AG04450 (cell line): ENCODE measurements around the gene TBP. TPM values are rescaled to one million over a fixed set of nuclear protein-coding genes. Genes with fewer than 3 reads are reported as not detected.

ENCODE experiments used
- CTCF ChIA-PET: fragments of 300-600, 350-600 bp; formaldehyde crosslinking; extraction: SDS; loops from one replicate; lab custom pipeline; 2022; ENCODE audit warnings: antibody characterized with exemption, inconsistent platforms; lab: Charles Lee
- POLR2A ChIA-PET: fragments of 350-600 bp; formaldehyde crosslinking; extraction: SDS; loops from one replicate; lab custom pipeline; 2021; ENCODE audit warnings: antibody characterized with exemption, inconsistent platforms; lab: Yijun Ruan, JAX
- DNase-seq: peaks from one replicate; pipeline ENCODE4 v3.0.0-alpha.2; 2011; ENCODE audit warnings: low read depth, low spot score
- H3K27ac ChIP-seq: one replicate; pipeline ENCODE4 v1.5.1; 2012; ENCODE audit warnings: low read depth, low read length, control low read depth
- H3K27me3 ChIP-seq: one replicate; pipeline ENCODE4 v1.6.0; 2012; ENCODE audit warnings: low read length; ENCODE audit not compliant: control insufficient read depth, insufficient read depth
- H3K4me3 ChIP-seq: 2 replicates; pipeline ENCODE4 v1.5.1; 2011; ENCODE audit warnings: mild to moderate bottlenecking, low read depth, low read length, control low read depth
- H3K9me3 ChIP-seq: 2 replicates; pipeline ENCODE4 v1.5.1; 2012; ENCODE audit warnings: low read length; ENCODE audit not compliant: control insufficient read depth, insufficient read depth
- CTCF ChIP-seq: IDR thresholded peaks from 2 replicates; pipeline ENCODE4 v1.5.1; 2011; ENCODE audit warnings: low read depth, low read length, control low read depth, inconsistent platforms
- polyA plus RNA-seq: library from polyadenylated mRNA; depleted of rRNA; stranded (reverse); fragments of >200 nt; gene quantifications from 2 replicates; pipeline ENCODE4 v1.2.3, GENCODE V29; 2011

The TBP gene
- polyA plus RNA-seq, 1 experiment = 14.3 TPM

GRCh38 chr6:170537329-170537728 lies 16.8 kb upstream of the TBP start:
- POLR2A ChIA-PET = no interaction called here
- no peaks in the 10 kb centered on the region for H3K27me3 ChIP-seq
- no peak overlapping the region for H3K4me3 ChIP-seq
- no peak for TF ChIP-seq CTCF
- no peaks in the 10 kb centered on the region for H3K9me3 ChIP-seq
- no peak overlapping the region for H3K27ac ChIP-seq
- no peak for DNase-seq
- CTCF ChIA-PET = interaction anchor here (3.0 kb wide), 1 partner anchor 8 kb away, joined by 24 read pairs; no protein-coding TSS in a partner anchor

- DNase-seq = no peak
- no peak overlapping the region for H3K4me3 ChIP-seq
- ChIA-PET CTCF (interaction anchor here (0.8 to 2.1 kb wide), 2 partner anchors 13 to 751 kb away, joined by 3 to 17 read pairs; no protein-coding TSS in a partner anchor), POLR2A (no interaction called here)
- TF ChIP-seq CTCF = no peak
- no peak overlapping the region for H3K27ac ChIP-seq
- no peaks in the 10 kb centered on the region for H3K27me3 ChIP-seq
- no peaks in the 10 kb centered on the region for H3K9me3 ChIP-seq
Observed at GRCh38 chr6:170542031-170542719, 12.0 kb upstream of the TBP start.

- Histone ChIP-seq H3K27ac (peak overlapping the region; percentile 22), H3K9me3 (no peaks in the 10 kb centered on the region), H3K4me3 (no peak overlapping the region), H3K27me3 (no peaks in the 10 kb centered on the region)
- peak; percentile 44 for DNase-seq
- TF ChIP-seq CTCF = no peak
- ChIA-PET POLR2A (interaction anchor here (1.2 kb wide), 1 partner anchor 9 kb away, joined by 4 read pairs; the partner anchor contains the start of gene TBP), CTCF (interaction anchor here (1.6 kb wide), 1 partner anchor 15 kb away, joined by 6 read pairs; no protein-coding TSS in a partner anchor)
Observed at GRCh38 chr6:170545405-170545804, 8.8 kb upstream of the TBP start.

- no peak for TF ChIP-seq CTCF
- POLR2A ChIA-PET = no interaction called here
- peak within 1 kb of the TSS; percentile 99 for H3K4me3 ChIP-seq
- no peaks in the 10 kb centered on the region for H3K27me3 ChIP-seq
- peaks cover 3% of the 10 kb centered on the region; the same call in 1 of the 2 replicates for H3K9me3 ChIP-seq
- CTCF ChIA-PET = interaction anchor here (1.0 to 1.6 kb wide), 3 partner anchors 22 to 721 kb away, joined by 4 to 7 read pairs (median 6); no protein-coding TSS in a partner anchor
- peak within 1 kb of the TSS; percentile 96 for H3K27ac ChIP-seq
- DNase-seq = peak; percentile 80
Observed at GRCh38 chr6:170552765-170553533, 1.2 kb upstream of the TBP start, which contains the start of gene PSMB1. TSS of gene PSMB1 (minus strand) at chr6:170553307. CDS start at chr6:170553242, 65 bp downstream.
